WERI-Rb-1 (cell line): Measurements from ENCODE around the gene CDH23.

ENCODE experiments used
- DNase-seq: peaks from one replicate; pipeline ENCODE4 v3.0.0-alpha.2; 2020
- H3K27ac ChIP-seq: fragments of 250-450 bp; sonication (Bioruptor Pico); 2 replicates; pipeline ENCODE4 v1.5.1; 2020; ENCODE audit warnings: mild to moderate bottlenecking, moderate library complexity
- H3K27me3 ChIP-seq: fragments of 250-450 bp; sonication (Bioruptor Pico); 2 replicates; pipeline ENCODE4 v1.5.1; 2021; ENCODE audit warnings: mild to moderate bottlenecking, low read depth, moderate library complexity; ENCODE audit not compliant: insufficient read depth, severe bottlenecking
- H3K36me3 ChIP-seq: fragments of 250-450 bp; sonication (Bioruptor Pico); 2 replicates; pipeline ENCODE4 v1.5.1; 2020; ENCODE audit warnings: mild to moderate bottlenecking, moderate library complexity
- H3K4me3 ChIP-seq: 2 replicates; pipeline ENCODE4 v1.5.1; 2011; ENCODE audit warnings: low read depth, mild to moderate bottlenecking, control low read depth, low read length
- H3K9me3 ChIP-seq: fragments of 250-450 bp; sonication (Bioruptor Pico); 2 replicates; pipeline ENCODE4 v1.5.1; 2021; ENCODE audit warnings: mild to moderate bottlenecking, moderate library complexity; ENCODE audit not compliant: severe bottlenecking
- TF ChIP-seq, protein P1 (sequence below): IDR thresholded peaks from 2 replicates; pipeline ENCODE4 v1.5.1; 2011; ENCODE audit warnings: low read depth, mild to moderate bottlenecking, control low read depth, inconsistent platforms, low read length

The CDH23 gene

DNA sequence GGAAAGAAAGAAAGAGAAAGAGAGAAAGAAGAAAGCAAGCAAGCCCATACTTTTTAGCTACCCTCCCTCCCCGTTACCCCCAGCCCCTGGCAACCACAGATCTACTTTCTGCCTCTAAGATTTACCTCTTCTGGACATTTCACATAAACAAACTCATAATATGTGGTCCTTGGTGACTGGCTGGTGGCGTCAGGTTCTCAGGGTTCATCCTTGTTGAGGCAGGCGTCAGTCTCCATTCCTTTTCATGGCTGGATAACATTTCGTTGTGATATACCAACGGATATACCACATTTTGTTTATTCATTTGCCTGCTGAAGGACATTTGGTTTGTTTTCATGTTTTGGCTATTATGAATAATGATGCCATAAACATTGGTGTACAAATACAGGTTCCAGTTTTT, 30.5 kb downstream of the CDH23 start:
- Histone ChIP-seq H3K27ac (no peak overlapping the region), H3K27me3 (no peaks in the 10 kb centered on the region), H3K36me3 (peaks cover 32% of the 10 kb centered on the region), H3K9me3 (no peaks in the 10 kb centered on the region), H3K4me3 (no peak overlapping the region)
- TF ChIP-seq, protein P1, sequence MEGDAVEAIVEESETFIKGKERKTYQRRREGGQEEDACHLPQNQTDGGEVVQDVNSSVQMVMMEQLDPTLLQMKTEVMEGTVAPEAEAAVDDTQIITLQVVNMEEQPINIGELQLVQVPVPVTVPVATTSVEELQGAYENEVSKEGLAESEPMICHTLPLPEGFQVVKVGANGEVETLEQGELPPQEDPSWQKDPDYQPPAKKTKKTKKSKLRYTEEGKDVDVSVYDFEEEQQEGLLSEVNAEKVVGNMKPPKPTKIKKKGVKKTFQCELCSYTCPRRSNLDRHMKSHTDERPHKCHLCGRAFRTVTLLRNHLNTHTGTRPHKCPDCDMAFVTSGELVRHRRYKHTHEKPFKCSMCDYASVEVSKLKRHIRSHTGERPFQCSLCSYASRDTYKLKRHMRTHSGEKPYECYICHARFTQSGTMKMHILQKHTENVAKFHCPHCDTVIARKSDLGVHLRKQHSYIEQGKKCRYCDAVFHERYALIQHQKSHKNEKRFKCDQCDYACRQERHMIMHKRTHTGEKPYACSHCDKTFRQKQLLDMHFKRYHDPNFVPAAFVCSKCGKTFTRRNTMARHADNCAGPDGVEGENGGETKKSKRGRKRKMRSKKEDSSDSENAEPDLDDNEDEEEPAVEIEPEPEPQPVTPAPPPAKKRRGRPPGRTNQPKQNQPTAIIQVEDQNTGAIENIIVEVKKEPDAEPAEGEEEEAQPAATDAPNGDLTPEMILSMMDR = no peak
- DNase-seq = no peak

DNA sequence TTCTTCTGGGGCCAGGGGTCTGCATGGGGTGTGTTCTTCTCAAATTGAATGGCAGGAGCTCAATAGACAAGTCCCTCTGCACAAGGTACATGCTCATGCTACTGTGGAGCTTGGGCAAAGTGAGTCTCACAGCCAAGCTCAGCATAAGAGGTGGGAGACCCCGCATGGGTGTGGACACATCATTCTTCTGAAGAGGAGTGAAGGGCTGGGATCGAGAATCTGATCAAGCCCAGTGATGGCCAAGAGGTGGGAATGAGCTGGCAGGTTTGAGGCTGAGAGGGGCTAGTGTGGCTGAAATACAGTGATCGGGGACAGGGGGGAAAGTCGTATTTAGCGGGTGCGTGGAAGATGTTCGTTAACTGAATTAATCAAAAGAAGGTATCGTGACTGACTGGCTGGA, 32.6 kb downstream of the CDH23 start:
- H3K9me3 ChIP-seq = no peaks in the 10 kb centered on the region
- no peak overlapping the region for H3K27ac ChIP-seq
- no peak for DNase-seq
- no peaks in the 10 kb centered on the region for H3K27me3 ChIP-seq
- H3K4me3 ChIP-seq = no peak overlapping the region
- TF ChIP-seq, protein P1 = no peak
- H3K36me3 ChIP-seq = peaks cover 22% of the 10 kb centered on the region

DNA sequence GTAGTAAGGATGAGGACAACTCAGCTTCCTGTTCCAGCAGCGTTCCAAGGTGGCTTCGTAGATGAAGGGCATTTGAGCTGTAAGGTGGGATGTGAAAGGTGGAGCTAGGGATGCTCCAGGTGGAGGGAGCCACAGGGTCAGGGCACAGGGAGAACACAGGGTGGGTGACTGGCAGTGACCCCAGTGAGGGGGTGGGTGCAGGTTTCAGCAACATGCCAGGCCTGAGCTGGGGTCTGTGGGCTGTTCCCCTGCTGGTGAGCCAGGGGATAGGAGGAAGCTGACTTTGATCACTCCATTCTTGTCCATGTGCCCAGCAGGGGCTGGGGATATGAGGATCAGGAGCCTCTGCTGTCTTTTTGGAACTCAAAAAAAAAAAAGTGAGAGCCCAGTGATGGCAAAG, 33.2 kb downstream of the CDH23 start:
- H3K9me3 ChIP-seq = no peaks in the 10 kb centered on the region
- TF ChIP-seq, protein P1 = peak; percentile 74
- H3K36me3 ChIP-seq = peaks cover 25% of the 10 kb centered on the region
- peak; percentile 41 for DNase-seq
- no peak overlapping the region for H3K4me3 ChIP-seq
- H3K27me3 ChIP-seq = no peaks in the 10 kb centered on the region
- no peak overlapping the region for H3K27ac ChIP-seq

DNA sequence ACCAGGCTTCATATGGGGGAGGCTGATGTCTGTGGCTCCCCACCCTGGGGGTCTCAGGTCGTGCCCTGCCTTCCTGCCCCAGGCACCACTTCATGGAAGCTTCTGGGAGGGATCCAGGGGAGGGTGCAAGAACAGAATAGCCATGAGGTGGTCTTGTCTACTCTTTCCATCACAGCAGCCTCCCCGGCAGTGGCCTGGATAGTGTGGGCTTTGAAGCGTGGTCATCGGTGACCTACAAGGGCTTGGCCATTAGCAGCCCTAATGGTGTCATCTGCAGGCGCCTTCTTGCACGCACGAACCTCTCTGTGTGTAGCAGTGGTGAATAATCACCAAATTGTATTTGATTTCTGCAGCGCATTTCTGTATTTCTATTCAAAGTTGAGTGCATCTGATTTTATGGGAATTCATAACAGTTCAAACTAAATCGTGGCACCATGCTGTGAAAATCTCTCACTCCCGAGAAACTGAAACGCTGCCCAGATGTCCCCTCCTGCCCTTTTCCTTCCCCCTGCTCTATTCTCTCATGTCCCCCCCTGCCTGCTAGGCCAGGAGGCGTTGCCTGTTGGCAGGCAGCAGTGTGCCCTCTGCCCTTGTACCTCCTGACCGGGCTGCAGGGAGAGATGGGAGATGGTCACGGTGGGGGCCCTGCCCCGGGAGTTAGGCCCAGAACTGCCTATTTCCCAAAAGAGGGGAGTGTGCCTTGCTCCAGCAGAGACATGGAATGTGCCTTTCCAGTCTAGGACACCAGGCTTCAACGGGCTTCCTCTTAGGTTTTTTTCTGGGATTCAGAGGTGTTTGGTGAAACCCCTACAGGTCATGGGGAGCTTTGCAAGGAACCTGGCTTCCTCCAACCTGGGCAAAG, 34.8 kb downstream of the CDH23 start:
- Histone ChIP-seq H3K27me3 (no peaks in the 10 kb centered on the region), H3K4me3 (no peak overlapping the region), H3K36me3 (peaks cover 25% of the 10 kb centered on the region), H3K27ac (no peak overlapping the region), H3K9me3 (no peaks in the 10 kb centered on the region)
- DNase-seq = no peak
- TF ChIP-seq, protein P1 = peak; percentile 28; the same call in 1 of the 2 replicates

DNA sequence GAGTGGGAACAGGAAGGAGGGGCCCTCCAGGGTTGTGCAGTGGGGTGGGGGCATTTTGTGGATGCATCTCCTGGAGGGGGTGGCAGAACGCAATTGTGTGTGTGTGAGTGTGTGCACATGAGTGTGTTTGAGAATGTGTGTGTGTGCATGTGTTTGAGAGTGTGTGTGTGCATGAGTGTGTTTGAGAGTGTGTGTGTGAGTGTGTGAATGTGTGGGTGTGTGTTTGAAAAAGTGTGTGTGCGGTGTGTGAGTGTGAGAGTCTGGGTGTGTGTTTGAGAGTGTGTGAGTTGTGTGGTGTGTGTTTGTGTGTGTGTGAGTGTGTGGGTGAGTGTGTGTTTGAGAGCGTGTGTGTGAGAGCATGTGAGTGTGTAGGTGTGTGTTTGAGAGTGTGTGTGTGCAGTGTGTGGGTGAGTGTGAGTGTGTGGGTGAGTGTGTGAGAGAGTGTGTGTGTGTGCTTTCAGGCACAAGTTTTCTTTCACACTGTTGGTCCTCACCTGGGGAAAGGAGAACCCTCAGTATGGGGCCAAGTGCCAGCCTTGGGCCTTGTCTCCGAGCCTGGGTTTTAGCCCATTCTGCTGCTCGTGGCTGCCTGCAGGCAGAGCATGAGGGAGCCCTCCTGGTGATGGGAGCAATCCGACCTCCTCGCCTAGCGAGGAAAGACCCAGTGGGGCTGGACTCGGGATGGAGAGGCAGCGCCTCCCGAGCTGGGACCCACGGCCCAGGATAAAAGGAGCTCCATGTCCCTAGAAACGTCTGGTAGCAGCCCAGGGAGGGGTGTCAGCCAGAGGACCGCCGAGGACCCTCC, 35.6 kb downstream of the CDH23 start:
- Histone ChIP-seq H3K27me3 (no peaks in the 10 kb centered on the region), H3K36me3 (peaks cover 27% of the 10 kb centered on the region), H3K4me3 (no peak overlapping the region), H3K9me3 (no peaks in the 10 kb centered on the region), H3K27ac (no peak overlapping the region)
- TF ChIP-seq, protein P1 = no peak
- no peak for DNase-seq
